GM23338 (cell line): ENCODE data around the gene EFR3B.

Source experiments
- EZH2 ChIP-seq: fragments of 200-600 bp; sonication (generic); IDR thresholded peaks from one replicate; pipeline ENCODE4 v1.8.0; 2017; ENCODE audit warnings: antibody characterized with exemption, mild to moderate bottlenecking, low read depth; ENCODE audit not compliant: unreplicated experiment
- POLR2AphosphoS5 ChIP-seq: IDR thresholded peaks from 2 replicates; pipeline ENCODE4 v1.6.1; 2016; ENCODE audit warnings: antibody characterized with exemption, low read depth
- TF ChIP-seq, protein P1 (sequence below), 2 experiments: fragments of 200-600 bp in 1 of 2; sonication (generic) in 1 of 2; conservative IDR thresholded peaks; 2 replicates each; pipeline versions ENCODE4 v1.5.1 to v1.6.1; 2016 to 2017; ENCODE audit warnings: antibody characterized with exemption in 2 of 2, low read depth in 2 of 2, mild to moderate bottlenecking in 2 of 2, moderate library complexity in 1 of 2
- TF ChIP-seq, protein P2 (sequence below): IDR thresholded peaks from one replicate; pipeline ENCODE4 v1.6.1; 2018; ENCODE audit warnings: antibody characterized with exemption; ENCODE audit not compliant: unreplicated experiment

DNA sequence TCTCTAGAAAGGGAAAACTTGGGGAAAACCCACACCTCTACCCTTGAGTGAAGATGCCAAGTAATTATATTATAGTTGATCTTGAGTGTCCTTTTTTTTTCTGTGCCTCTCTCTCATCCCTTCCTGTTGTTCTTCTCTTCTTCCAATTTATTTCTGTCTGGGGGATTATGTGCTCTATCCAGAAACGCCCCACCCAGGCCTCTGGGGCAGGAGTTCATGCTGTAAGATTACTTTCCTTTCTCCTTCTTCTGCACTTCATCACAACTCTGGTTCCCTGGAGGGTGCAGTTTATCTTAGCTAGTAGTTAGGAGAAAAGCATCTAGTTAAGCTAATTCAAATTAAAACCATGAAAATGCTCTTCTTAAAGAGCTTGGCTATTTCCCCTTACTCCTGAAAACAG is 39.8 kb upstream of the EFR3B start:
- TF ChIP-seq, protein P1, sequence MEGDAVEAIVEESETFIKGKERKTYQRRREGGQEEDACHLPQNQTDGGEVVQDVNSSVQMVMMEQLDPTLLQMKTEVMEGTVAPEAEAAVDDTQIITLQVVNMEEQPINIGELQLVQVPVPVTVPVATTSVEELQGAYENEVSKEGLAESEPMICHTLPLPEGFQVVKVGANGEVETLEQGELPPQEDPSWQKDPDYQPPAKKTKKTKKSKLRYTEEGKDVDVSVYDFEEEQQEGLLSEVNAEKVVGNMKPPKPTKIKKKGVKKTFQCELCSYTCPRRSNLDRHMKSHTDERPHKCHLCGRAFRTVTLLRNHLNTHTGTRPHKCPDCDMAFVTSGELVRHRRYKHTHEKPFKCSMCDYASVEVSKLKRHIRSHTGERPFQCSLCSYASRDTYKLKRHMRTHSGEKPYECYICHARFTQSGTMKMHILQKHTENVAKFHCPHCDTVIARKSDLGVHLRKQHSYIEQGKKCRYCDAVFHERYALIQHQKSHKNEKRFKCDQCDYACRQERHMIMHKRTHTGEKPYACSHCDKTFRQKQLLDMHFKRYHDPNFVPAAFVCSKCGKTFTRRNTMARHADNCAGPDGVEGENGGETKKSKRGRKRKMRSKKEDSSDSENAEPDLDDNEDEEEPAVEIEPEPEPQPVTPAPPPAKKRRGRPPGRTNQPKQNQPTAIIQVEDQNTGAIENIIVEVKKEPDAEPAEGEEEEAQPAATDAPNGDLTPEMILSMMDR (conservative IDR thresholded peaks at IDR 0.05; ENCODE audit: low read depth in 2 of 2): no peak
- TF ChIP-seq POLR2AphosphoS5 (no peak), EZH2 (no peak)
- TF ChIP-seq, protein P2, sequence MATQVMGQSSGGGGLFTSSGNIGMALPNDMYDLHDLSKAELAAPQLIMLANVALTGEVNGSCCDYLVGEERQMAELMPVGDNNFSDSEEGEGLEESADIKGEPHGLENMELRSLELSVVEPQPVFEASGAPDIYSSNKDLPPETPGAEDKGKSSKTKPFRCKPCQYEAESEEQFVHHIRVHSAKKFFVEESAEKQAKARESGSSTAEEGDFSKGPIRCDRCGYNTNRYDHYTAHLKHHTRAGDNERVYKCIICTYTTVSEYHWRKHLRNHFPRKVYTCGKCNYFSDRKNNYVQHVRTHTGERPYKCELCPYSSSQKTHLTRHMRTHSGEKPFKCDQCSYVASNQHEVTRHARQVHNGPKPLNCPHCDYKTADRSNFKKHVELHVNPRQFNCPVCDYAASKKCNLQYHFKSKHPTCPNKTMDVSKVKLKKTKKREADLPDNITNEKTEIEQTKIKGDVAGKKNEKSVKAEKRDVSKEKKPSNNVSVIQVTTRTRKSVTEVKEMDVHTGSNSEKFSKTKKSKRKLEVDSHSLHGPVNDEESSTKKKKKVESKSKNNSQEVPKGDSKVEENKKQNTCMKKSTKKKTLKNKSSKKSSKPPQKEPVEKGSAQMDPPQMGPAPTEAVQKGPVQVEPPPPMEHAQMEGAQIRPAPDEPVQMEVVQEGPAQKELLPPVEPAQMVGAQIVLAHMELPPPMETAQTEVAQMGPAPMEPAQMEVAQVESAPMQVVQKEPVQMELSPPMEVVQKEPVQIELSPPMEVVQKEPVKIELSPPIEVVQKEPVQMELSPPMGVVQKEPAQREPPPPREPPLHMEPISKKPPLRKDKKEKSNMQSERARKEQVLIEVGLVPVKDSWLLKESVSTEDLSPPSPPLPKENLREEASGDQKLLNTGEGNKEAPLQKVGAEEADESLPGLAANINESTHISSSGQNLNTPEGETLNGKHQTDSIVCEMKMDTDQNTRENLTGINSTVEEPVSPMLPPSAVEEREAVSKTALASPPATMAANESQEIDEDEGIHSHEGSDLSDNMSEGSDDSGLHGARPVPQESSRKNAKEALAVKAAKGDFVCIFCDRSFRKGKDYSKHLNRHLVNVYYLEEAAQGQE: no peak
